Smooth muscle cell (in vitro differentiated cells): ENCODE results near the gene LRRC63. TPM values are rescaled to one million over a fixed set of nuclear protein-coding genes. Genes with fewer than 3 reads are reported as not detected.

Source experiments
- DNase-seq: peaks from one replicate; lab custom pipeline; 2025; ENCODE audit not compliant: unreplicated experiment; lab: John Stamatoyannopoulos, UW
- H2AFZ ChIP-seq: fragments of 200-600 bp; sonication (generic); 2 replicates; pipeline ENCODE4 v1.6.0; 2016; ENCODE audit warnings: antibody characterized with exemption, low read depth, mild to moderate bottlenecking
- H3F3A ChIP-seq: fragments of 200-600 bp; sonication (generic); 2 replicates; pipeline ENCODE4 v1.6.0; 2017; ENCODE audit warnings: antibody characterized with exemption, low read depth
- H3K27ac ChIP-seq: fragments of 200-600 bp; sonication (generic); 2 replicates; pipeline ENCODE4 v1.5.1; 2016; ENCODE audit warnings: low read depth, mild to moderate bottlenecking
- H3K27me3 ChIP-seq: fragments of 200-600 bp; sonication (generic); 2 replicates; pipeline ENCODE4 v1.6.1; 2016; ENCODE audit warnings: low read depth, mild to moderate bottlenecking
- H3K36me3 ChIP-seq: fragments of 200-600 bp; sonication (generic); 2 replicates; pipeline ENCODE4 v1.5.1; 2016; ENCODE audit warnings: low read depth
- H3K4me1 ChIP-seq: fragments of 200-600 bp; sonication (generic); 2 replicates; pipeline ENCODE4 v1.5.1; 2016; ENCODE audit warnings: low read depth
- H3K4me2 ChIP-seq: fragments of 200-600 bp; sonication (generic); 2 replicates; pipeline ENCODE4 v1.6.0; 2016; ENCODE audit warnings: mild to moderate bottlenecking
- H3K4me3 ChIP-seq: fragments of 200-600 bp; sonication (generic); 2 replicates; pipeline ENCODE4 v1.5.1; 2016; ENCODE audit warnings: mild to moderate bottlenecking
- H3K79me2 ChIP-seq: fragments of 200-600 bp; sonication (generic); 2 replicates; pipeline ENCODE4 v1.6.0; 2016; ENCODE audit warnings: low read depth, mild to moderate bottlenecking
- H3K9ac ChIP-seq: fragments of 200-600 bp; sonication (generic); 2 replicates; pipeline ENCODE4 v1.6.0; 2016; ENCODE audit warnings: low read depth
- H3K9me3 ChIP-seq: fragments of 200-600 bp; sonication (generic); replicated peaks from 2 replicates; pipeline ENCODE4 v1.5.1; 2016; ENCODE audit warnings: low read depth
- H4K20me1 ChIP-seq: fragments of 200-600 bp; sonication (generic); 2 replicates; pipeline ENCODE4 v1.6.0; 2016; ENCODE audit warnings: low read depth
- WGBS: methylation state at CpG from one replicate; pipeline ENCODE4 v1.1.7; 2016; ENCODE audit warnings: low lambda C conversion rate; 5-methylcytosine and 5-hydroxymethylcytosine counted together
- polyA plus RNA-seq: library from polyadenylated mRNA; unstranded; fragments of >200 nt; fragmentation: Nextera tagmentation; extraction: Ambion mirVana; gene quantifications from 2 replicates; pipeline ENCODE4 v1.2.1, GENCODE V29; 2016
- total RNA-seq: library from RNA; depleted of rRNA; stranded (reverse); fragments of >200 nt; gene quantifications from 2 replicates; pipeline ENCODE4 v1.2.3, GENCODE V29; 2014
- TF ChIP-seq, protein P1 (sequence below): fragments of 200-600 bp; sonication (generic); IDR thresholded peaks from 2 replicates; pipeline ENCODE4 v1.5.1; 2017; ENCODE audit warnings: borderline replicate concordance, mild to moderate bottlenecking, antibody characterized with exemption; ENCODE audit not compliant: insufficient read depth, poor library complexity, severe bottlenecking

LRRC63 gene
- total and polyA plus RNA-seq, 2 experiments from 2014 or later, result 0.16 TPM; not detected in 1

- Histone ChIP-seq H2AFZ (no peak overlapping the region), H3K36me3 (no peaks in the 10 kb centered on the region), H3K27ac (no peak overlapping the region), H3K4me2 (no peak overlapping the region), H4K20me1 (no peaks in the 10 kb centered on the region), H3K9ac (no peak overlapping the region), H3K4me1 (no peaks in the 10 kb centered on the region), H3K4me3 (no peak overlapping the region), H3K9me3 (no peaks in the 10 kb centered on the region), H3K27me3 (no peaks in the 10 kb centered on the region), H3F3A (no peaks in the 10 kb centered on the region), H3K79me2 (no peaks in the 10 kb centered on the region)
- DNase-seq, result no peak
- WGBS, result 95% methylated on average over 1 of the region's 1 CpG
- TF ChIP-seq, protein P1, sequence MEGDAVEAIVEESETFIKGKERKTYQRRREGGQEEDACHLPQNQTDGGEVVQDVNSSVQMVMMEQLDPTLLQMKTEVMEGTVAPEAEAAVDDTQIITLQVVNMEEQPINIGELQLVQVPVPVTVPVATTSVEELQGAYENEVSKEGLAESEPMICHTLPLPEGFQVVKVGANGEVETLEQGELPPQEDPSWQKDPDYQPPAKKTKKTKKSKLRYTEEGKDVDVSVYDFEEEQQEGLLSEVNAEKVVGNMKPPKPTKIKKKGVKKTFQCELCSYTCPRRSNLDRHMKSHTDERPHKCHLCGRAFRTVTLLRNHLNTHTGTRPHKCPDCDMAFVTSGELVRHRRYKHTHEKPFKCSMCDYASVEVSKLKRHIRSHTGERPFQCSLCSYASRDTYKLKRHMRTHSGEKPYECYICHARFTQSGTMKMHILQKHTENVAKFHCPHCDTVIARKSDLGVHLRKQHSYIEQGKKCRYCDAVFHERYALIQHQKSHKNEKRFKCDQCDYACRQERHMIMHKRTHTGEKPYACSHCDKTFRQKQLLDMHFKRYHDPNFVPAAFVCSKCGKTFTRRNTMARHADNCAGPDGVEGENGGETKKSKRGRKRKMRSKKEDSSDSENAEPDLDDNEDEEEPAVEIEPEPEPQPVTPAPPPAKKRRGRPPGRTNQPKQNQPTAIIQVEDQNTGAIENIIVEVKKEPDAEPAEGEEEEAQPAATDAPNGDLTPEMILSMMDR, result no peak
Measured at GRCh38 chr13:46314587-46314986, 102.9 kb downstream of the LRRC63 start.

DNA sequence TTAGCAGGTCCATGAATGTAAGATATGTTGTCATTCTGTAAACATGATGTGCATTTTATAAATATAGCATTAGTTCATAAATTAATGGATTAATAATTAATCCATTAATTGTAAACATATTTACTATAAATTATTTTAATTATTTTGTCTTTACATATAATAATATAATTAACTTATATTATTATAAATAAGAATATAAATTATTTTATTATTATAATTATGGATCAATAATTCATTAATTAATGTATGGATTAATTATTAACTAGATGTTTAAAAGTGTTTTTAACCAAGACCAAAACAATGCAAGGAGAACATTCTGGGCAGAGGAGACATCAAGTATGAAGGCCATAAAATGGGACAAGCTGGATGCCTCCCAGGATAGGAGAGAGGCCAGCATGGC lies 103.3 kb downstream of the LRRC63 start:
- H2AFZ ChIP-seq, result no peak overlapping the region
- H3K9ac ChIP-seq, result no peak overlapping the region

GRCh38 chr13:46315491-46316075 lies 103.9 kb downstream of the LRRC63 start:
- 86% methylated on average over 6 of the region's 6 CpGs for WGBS
- TF ChIP-seq, protein P1, result no peak

More for the DNA sequence above, 103.3 kb downstream of the LRRC63 start:
- Histone ChIP-seq H3K4me2 (no peak overlapping the region), H3K4me3 (no peak overlapping the region), H3K27ac (no peak overlapping the region), H3K9me3 (no peaks in the 10 kb centered on the region), H3K36me3 (no peaks in the 10 kb centered on the region), H4K20me1 (no peaks in the 10 kb centered on the region), H3K79me2 (no peaks in the 10 kb centered on the region), H3F3A (no peaks in the 10 kb centered on the region), H3K27me3 (no peaks in the 10 kb centered on the region), H3K4me1 (no peaks in the 10 kb centered on the region)
- TF ChIP-seq, protein P1, result no peak
- DNase-seq, result no peak

GRCh38 chr13:46317120-46317519 lies 105.4 kb downstream of the LRRC63 start:
- H4K20me1 ChIP-seq, result no peaks in the 10 kb centered on the region
- no peaks in the 10 kb centered on the region for H3K79me2 ChIP-seq
- no peaks in the 10 kb centered on the region for H3K9me3 ChIP-seq
- no peaks in the 10 kb centered on the region for H3K4me1 ChIP-seq
- H3K4me2 ChIP-seq, result no peak overlapping the region
- DNase-seq, result no peak
- H3K27me3 ChIP-seq, result no peaks in the 10 kb centered on the region
- no peaks in the 10 kb centered on the region for H3F3A ChIP-seq
- no peak overlapping the region for H2AFZ ChIP-seq
- TF ChIP-seq, protein P1, result no peak
- no peak overlapping the region for H3K4me3 ChIP-seq
- no peak overlapping the region for H3K27ac ChIP-seq
- no peaks in the 10 kb centered on the region for H3K36me3 ChIP-seq
- H3K9ac ChIP-seq, result no peak overlapping the region

More at GRCh38 chr13:46315491-46316075, 103.9 kb downstream of the LRRC63 start:
- Histone ChIP-seq H3K9me3 (no peaks in the 10 kb centered on the region), H2AFZ (no peak overlapping the region), H3K4me2 (no peak overlapping the region), H3K79me2 (no peaks in the 10 kb centered on the region), H3F3A (no peaks in the 10 kb centered on the region), H3K36me3 (no peaks in the 10 kb centered on the region), H3K27ac (no peak overlapping the region), H3K27me3 (no peaks in the 10 kb centered on the region), H3K9ac (no peak overlapping the region), H4K20me1 (no peaks in the 10 kb centered on the region), H3K4me3 (no peak overlapping the region), H3K4me1 (no peaks in the 10 kb centered on the region)
- DNase-seq, result no peak
